GM23248 (cell line): ENCODE measurements around the gene MRPL10. TPM values are rescaled to one million over a fixed set of nuclear protein-coding genes. Genes with fewer than 3 reads are reported as not detected.

Source experiments
- DNase-seq: peaks from one replicate; pipeline ENCODE4 v3.0.0-alpha.2; 2015
- H2AFZ ChIP-seq: fragments of 200-600 bp; sonication (generic); 2 replicates; pipeline ENCODE4 v1.6.1; 2016; ENCODE audit warnings: antibody characterized with exemption
- H3F3A ChIP-seq: fragments of 200-600 bp; sonication (generic); 2 replicates; pipeline ENCODE4 v1.6.1; 2016; ENCODE audit warnings: mild to moderate bottlenecking, antibody characterized with exemption, mixed run types; ENCODE audit not compliant: insufficient read depth
- H3K27ac ChIP-seq: fragments of 200-600 bp; sonication (generic); 2 replicates; pipeline ENCODE4 v1.5.1; 2016; ENCODE audit warnings: mild to moderate bottlenecking
- H3K27me3 ChIP-seq: fragments of 200-600 bp; sonication (generic); replicated peaks from 2 replicates; pipeline ENCODE4 v1.6.1; 2016; ENCODE audit warnings: mild to moderate bottlenecking; ENCODE audit not compliant: insufficient read depth
- H3K36me3 ChIP-seq: fragments of 200-600 bp; sonication (generic); 2 replicates; pipeline ENCODE4 v1.6.1; 2016; ENCODE audit warnings: low read depth, mild to moderate bottlenecking
- H3K4me1 ChIP-seq: fragments of 200-600 bp; sonication (generic); 2 replicates; pipeline ENCODE4 v1.6.1; 2016; ENCODE audit warnings: mild to moderate bottlenecking; ENCODE audit not compliant: insufficient read depth
- H3K4me2 ChIP-seq: fragments of 200-600 bp; sonication (generic); one replicate; pipeline ENCODE4 v1.6.1; 2016; ENCODE audit warnings: mild to moderate bottlenecking; ENCODE audit not compliant: unreplicated experiment
- H3K4me3 ChIP-seq: fragments of 200-600 bp; sonication (generic); 2 replicates; pipeline ENCODE4 v1.5.1; 2016; ENCODE audit warnings: mild to moderate bottlenecking
- H3K79me2 ChIP-seq: fragments of 200-600 bp; sonication (generic); 2 replicates; pipeline ENCODE4 v1.6.1; 2016; ENCODE audit warnings: mild to moderate bottlenecking; ENCODE audit not compliant: insufficient read depth
- H3K9ac ChIP-seq: fragments of 200-600 bp; sonication (generic); 2 replicates; pipeline ENCODE4 v1.6.1; 2016; ENCODE audit warnings: mild to moderate bottlenecking
- H3K9me2 ChIP-seq: fragments of 200-600 bp; sonication (generic); 2 replicates; pipeline ENCODE4 v1.6.1; 2016; ENCODE audit warnings: mixed run types, mild to moderate bottlenecking, moderate library complexity; ENCODE audit not compliant: insufficient read depth
- H3K9me3 ChIP-seq: fragments of 200-600 bp; sonication (generic); one replicate; pipeline ENCODE4 v1.6.1; 2017; ENCODE audit warnings: low read depth
- H4K20me1 ChIP-seq: fragments of 200-600 bp; sonication (generic); 2 replicates; pipeline ENCODE4 v1.6.0; 2016; ENCODE audit not compliant: insufficient read depth
- EZH2 ChIP-seq: fragments of 200-600 bp; sonication (generic); IDR thresholded peaks from 2 replicates; pipeline ENCODE4 v1.6.1; 2018; ENCODE audit warnings: antibody characterized with exemption, mild to moderate bottlenecking; ENCODE audit not compliant: insufficient read depth, poor library complexity, severe bottlenecking
- EZH2phosphoT487 ChIP-seq: fragments of 200-600 bp; sonication (generic); IDR thresholded peaks from 2 replicates; pipeline ENCODE4 v1.6.1; 2018; ENCODE audit warnings: antibody characterized with exemption, moderate library complexity, mild to moderate bottlenecking, low read depth; ENCODE audit not compliant: insufficient read depth
- WGBS, 2 experiments: methylation state at CpG; one replicate each; pipeline ENCODE4 v1.1.6; 2015 to 2017; ENCODE audit warnings: low lambda C conversion rate in 2 of 2, low coverage in 1 of 2; ENCODE audit errors: missing lambda C conversion rate in 2 of 2; 5-methylcytosine and 5-hydroxymethylcytosine counted together
- in situ Hi-C: fragments of 300-500 bp; cut with MboI; formaldehyde crosslinking; loops from 2 replicates; pipeline ENCODE4 v1.15.0; 2020
- polyA plus RNA-seq: library from polyadenylated mRNA; unstranded; fragments of >200 nt; fragmentation: Nextera tagmentation; extraction: Ambion mirVana; gene quantifications from 2 replicates; pipeline ENCODE4 v1.2.1, GENCODE V29; 2016
- total RNA-seq: library from RNA; depleted of rRNA; stranded (reverse); fragments of >200 nt; shearing (Covaris generic); gene quantifications from 2 replicates; pipeline ENCODE4 v1.2.3, GENCODE V29; 2014

MRPL10 gene
- total and polyA plus RNA-seq, 2 experiments from 2014 or later, result 30.6 to 37.3 TPM

DNA sequence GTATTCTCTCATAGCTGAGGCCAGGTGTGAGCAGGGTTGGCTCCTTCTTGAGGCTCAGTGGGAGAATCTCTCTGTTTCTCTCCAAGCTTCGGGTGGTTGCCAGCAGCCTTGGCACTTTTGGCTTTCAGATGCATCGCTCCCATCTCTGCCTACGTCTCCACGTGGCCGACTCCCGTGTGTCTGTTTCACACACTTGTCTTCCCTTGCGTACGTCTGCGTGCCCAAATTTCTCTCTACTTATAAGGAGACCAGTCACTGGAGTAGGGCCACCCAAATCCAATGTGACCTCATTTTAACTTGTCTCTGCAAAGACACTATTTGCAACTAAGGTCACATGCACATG is 24.5 kb downstream of the MRPL10 start:
- Histone ChIP-seq H3F3A (peaks cover 14% of the 10 kb centered on the region; the same call in 1 of the 2 replicates), H3K9me2 (no peaks in the 10 kb centered on the region), H3K27ac (no peak overlapping the region), H3K4me3 (no peak overlapping the region), H3K4me2 (no peak overlapping the region), H3K4me1 (peaks cover 10% of the 10 kb centered on the region), H3K9ac (no peak overlapping the region), H3K9me3 (no peaks in the 10 kb centered on the region), H4K20me1 (no peaks in the 10 kb centered on the region), H2AFZ (no peak overlapping the region), H3K27me3 (no peaks in the 10 kb centered on the region; the same call in 1 of the 2 replicates), H3K36me3 (no peaks in the 10 kb centered on the region), H3K79me2 (no peaks in the 10 kb centered on the region)
- DNase-seq, result no peak
- in situ Hi-C loops, result no loop called here
- TF ChIP-seq EZH2phosphoT487 (no peak), EZH2 (no peak)
- 93 to 94% methylated on average over 9 of the region's 9 CpGs for WGBS, 2 experiments

DNA sequence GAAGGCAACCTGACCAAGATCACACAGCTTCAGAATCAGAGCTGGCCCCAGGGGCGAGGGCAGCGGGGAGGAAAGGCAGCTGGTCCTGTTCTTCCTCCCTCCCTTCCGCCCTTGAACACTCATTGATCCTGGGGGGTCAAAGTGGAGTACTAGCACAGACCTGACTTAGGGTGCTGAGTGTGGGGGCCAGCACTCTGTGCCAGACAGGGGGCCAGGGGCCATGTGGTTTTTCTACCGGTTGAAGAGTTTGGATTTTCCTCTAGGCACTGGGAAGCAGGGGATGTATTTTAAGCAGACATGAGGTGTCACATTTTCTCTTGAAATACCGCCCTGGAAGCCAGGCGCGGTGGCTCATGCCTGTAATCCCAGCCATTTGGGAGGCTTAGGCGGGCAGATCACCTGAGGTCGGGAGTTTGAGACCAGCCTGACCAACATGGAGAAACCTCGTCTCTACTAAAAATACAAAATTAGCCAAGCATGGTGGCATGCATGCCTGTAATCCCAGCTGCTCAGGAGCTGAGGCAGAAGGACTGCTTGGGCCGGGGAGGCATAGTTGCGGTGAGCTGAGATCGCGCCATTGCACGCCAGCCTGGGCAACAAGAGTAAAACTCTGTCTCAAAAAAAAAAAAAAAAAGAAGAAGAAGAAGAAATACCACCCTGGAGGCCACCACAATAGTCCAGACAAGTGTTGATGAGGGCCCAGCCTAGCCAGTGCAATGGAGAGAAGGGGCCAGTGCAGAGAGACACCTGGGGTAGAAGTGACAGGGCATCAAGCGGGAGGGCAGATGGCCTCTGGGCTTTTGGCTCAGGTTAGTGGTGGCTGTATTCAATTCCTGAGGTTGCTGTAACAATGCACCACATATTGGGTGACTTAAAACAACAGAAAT is 25.1 kb downstream of the MRPL10 start:
- H3F3A ChIP-seq, result peaks cover 14% of the 10 kb centered on the region; the same call in 1 of the 2 replicates
- peaks cover 10% of the 10 kb centered on the region for H3K4me1 ChIP-seq
- no peaks in the 10 kb centered on the region for H3K9me2 ChIP-seq
- no peak overlapping the region for H3K27ac ChIP-seq
- H3K27me3 ChIP-seq, result no peaks in the 10 kb centered on the region; the same call in 1 of the 2 replicates
- no peak overlapping the region for H3K4me3 ChIP-seq
- in situ Hi-C loops, result no loop called here
- H2AFZ ChIP-seq, result no peak overlapping the region
- H4K20me1 ChIP-seq, result no peaks in the 10 kb centered on the region
- no peaks in the 10 kb centered on the region for H3K36me3 ChIP-seq
- 83% methylated on average over 16 of the region's 16 CpGs for WGBS, 2 experiments
- no peak for TF ChIP-seq EZH2phosphoT487
- TF ChIP-seq EZH2, result no peak
- H3K9me3 ChIP-seq, result no peaks in the 10 kb centered on the region
- H3K79me2 ChIP-seq, result no peaks in the 10 kb centered on the region
- no peak overlapping the region for H3K4me2 ChIP-seq
- H3K9ac ChIP-seq, result no peak overlapping the region
- no peak for DNase-seq

- Histone ChIP-seq H3K9me3 (no peaks in the 10 kb centered on the region), H3K79me2 (no peaks in the 10 kb centered on the region), H3K27ac (no peak overlapping the region), H3K9me2 (no peaks in the 10 kb centered on the region), H3K4me2 (no peak overlapping the region), H3K36me3 (no peaks in the 10 kb centered on the region), H3K4me1 (no peaks in the 10 kb centered on the region), H2AFZ (no peak overlapping the region), H3K4me3 (no peak overlapping the region), H3K9ac (no peak overlapping the region), H3F3A (0 out of 2 replicates have a peak, but pooled peaks cover 2% of the 10 kb centered on the region), H3K27me3 (peaks cover 3% of the 10 kb centered on the region; the same call in 1 of the 2 replicates), H4K20me1 (no peaks in the 10 kb centered on the region)
- WGBS, 2 experiments, result 45 to 48% methylated on average over 2 to 3 of the region's 3 CpGs
- in situ Hi-C loops, result no loop called here
- no peak for DNase-seq
- no peak for TF ChIP-seq EZH2
- no peak for TF ChIP-seq EZH2phosphoT487
These were observed 26.9 kb downstream of the MRPL10 start for GRCh38 chr17:47804461-47804860.

DNA sequence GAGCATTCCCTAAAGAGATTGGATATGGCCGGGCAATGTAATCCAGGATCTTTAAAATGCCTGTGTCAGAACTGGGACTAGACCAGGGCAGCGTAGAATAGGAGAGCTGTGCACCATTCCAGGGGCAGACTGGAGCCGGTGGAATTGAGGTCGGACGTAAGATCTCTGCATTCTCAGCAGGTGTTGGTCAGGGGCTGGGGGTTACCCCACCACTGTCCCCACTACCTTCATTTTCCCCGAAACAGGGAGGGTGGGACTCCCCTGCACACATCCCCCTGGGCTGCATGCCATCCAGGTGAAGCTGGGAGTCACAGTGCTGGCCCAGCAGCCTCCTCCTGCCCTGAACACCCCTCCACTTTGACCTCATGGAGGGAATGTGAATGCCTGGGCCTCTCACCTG is 27.6 kb downstream of the MRPL10 start:
- H3K27ac ChIP-seq, result no peak overlapping the region
- no peak overlapping the region for H3K4me3 ChIP-seq
- H2AFZ ChIP-seq, result no peak overlapping the region
- TF ChIP-seq EZH2, result no peak
- TF ChIP-seq EZH2phosphoT487, result no peak
- H3K4me1 ChIP-seq, result no peaks in the 10 kb centered on the region
- no peak for DNase-seq
- no peak overlapping the region for H3K4me2 ChIP-seq
- H3K9ac ChIP-seq, result no peak overlapping the region
- H3K9me3 ChIP-seq, result no peaks in the 10 kb centered on the region
- H3K9me2 ChIP-seq, result no peaks in the 10 kb centered on the region
- in situ Hi-C loops, result no loop called here
- no peaks in the 10 kb centered on the region for H3F3A ChIP-seq
- no peaks in the 10 kb centered on the region for H3K79me2 ChIP-seq
- no peaks in the 10 kb centered on the region for H3K36me3 ChIP-seq
- no peaks in the 10 kb centered on the region for H4K20me1 ChIP-seq
- 51 to 57% methylated on average over 6 of the region's 6 CpGs for WGBS, 2 experiments
- peaks cover 3% of the 10 kb centered on the region; the same call in 1 of the 2 replicates for H3K27me3 ChIP-seq
